RWPE2 (cell line): ENCODE measurements around the gene CDC42EP2.

Source experiments
- ATAC-seq: fragments of 200-7000 bp; cut with Tn5 transposase; 3 replicates; pipeline ENCODE4 v1.9.1; 2021; ENCODE audit warnings: low read depth
- DNase-seq: peaks from one replicate; pipeline ENCODE4 v3.0.0-alpha.2; 2020; ENCODE audit warnings: low spot score
- H3K27ac ChIP-seq: fragments of 450-650 bp; 2 replicates; pipeline ENCODE4 v1.5.1; 2017; ENCODE audit warnings: mild to moderate bottlenecking; ENCODE audit not compliant: poor library complexity, severe bottlenecking
- H3K27me3 ChIP-seq: fragments of 250-450 bp; sonication (Bioruptor Pico); 2 replicates; pipeline ENCODE4 v1.5.1; 2021; ENCODE audit warnings: mild to moderate bottlenecking, moderate library complexity; ENCODE audit not compliant: insufficient read depth, poor library complexity, severe bottlenecking
- H3K36me3 ChIP-seq: fragments of 250-450 bp; sonication (Bioruptor Pico); 2 replicates; pipeline ENCODE4 v1.5.1; 2020; ENCODE audit warnings: low read depth, mild to moderate bottlenecking, moderate library complexity
- H3K4me1 ChIP-seq: fragments of 250-450 bp; sonication (Bioruptor Pico); 2 replicates; pipeline ENCODE4 v1.5.1; 2021; ENCODE audit warnings: mild to moderate bottlenecking, moderate library complexity; ENCODE audit not compliant: insufficient read depth, poor library complexity, severe bottlenecking
- H3K4me3 ChIP-seq: fragments of 250-450 bp; sonication (Bioruptor Pico); 2 replicates; pipeline ENCODE4 v1.5.1; 2021; ENCODE audit warnings: mild to moderate bottlenecking, moderate library complexity; ENCODE audit not compliant: severe bottlenecking
- H3K9me3 ChIP-seq: fragments of 250-450 bp; sonication (Bioruptor Pico); 2 replicates; pipeline ENCODE4 v1.5.1; 2021; ENCODE audit warnings: mild to moderate bottlenecking, moderate library complexity; ENCODE audit not compliant: severe bottlenecking
- CTCF ChIP-seq: fragments of 450-650 bp; IDR thresholded peaks from one replicate; pipeline ENCODE4 v1.5.1; 2017; ENCODE audit warnings: mild to moderate bottlenecking, moderate library complexity; ENCODE audit not compliant: poor library complexity, severe bottlenecking

The CDC42EP2 gene

DNA sequence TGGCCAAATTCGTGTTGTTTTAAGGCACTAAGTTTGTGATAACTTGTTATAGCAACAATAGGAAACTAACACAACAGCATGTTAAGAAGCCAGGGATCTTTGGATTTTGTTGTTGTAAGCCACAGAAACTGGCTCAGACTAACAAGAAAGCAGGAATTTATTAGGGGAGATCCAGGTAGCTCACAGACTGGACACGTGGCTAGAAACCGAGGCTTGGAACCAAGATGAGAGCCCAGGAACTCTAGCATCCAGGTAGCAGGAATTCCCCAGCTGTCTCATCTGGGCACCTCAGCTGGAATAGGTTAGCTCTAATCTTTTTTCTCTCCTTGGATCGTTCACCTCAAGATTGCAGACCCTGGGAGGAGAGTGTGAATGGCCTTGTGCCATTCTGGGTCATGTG lies 28.0 kb upstream of the CDC42EP2 start:
- H3K36me3 ChIP-seq, result peaks cover 93% of the 10 kb centered on the region
- H3K4me1 ChIP-seq, result peaks cover 11% of the 10 kb centered on the region
- no peak for TF ChIP-seq CTCF

GRCh38 chr11:65287601-65288000 lies 27.1 kb upstream of the CDC42EP2 start:
- DNase-seq (no peak), ATAC-seq (no peak)
- H3K4me1 ChIP-seq, result peaks cover 14% of the 10 kb centered on the region
- H3K9me3 ChIP-seq, result no peaks in the 10 kb centered on the region
- TF ChIP-seq CTCF, result no peak
- no peak overlapping the region for H3K4me3 ChIP-seq
- peaks cover 93% of the 10 kb centered on the region for H3K36me3 ChIP-seq
- H3K27me3 ChIP-seq, result no peaks in the 10 kb centered on the region
- H3K27ac ChIP-seq, result no peak overlapping the region

More for the DNA sequence above, 28.0 kb upstream of the CDC42EP2 start:
- ATAC-seq (no peak), DNase-seq (no peak)
- Histone ChIP-seq H3K4me3 (no peak overlapping the region), H3K9me3 (no peaks in the 10 kb centered on the region), H3K27me3 (no peaks in the 10 kb centered on the region), H3K27ac (no peak overlapping the region)

DNA sequence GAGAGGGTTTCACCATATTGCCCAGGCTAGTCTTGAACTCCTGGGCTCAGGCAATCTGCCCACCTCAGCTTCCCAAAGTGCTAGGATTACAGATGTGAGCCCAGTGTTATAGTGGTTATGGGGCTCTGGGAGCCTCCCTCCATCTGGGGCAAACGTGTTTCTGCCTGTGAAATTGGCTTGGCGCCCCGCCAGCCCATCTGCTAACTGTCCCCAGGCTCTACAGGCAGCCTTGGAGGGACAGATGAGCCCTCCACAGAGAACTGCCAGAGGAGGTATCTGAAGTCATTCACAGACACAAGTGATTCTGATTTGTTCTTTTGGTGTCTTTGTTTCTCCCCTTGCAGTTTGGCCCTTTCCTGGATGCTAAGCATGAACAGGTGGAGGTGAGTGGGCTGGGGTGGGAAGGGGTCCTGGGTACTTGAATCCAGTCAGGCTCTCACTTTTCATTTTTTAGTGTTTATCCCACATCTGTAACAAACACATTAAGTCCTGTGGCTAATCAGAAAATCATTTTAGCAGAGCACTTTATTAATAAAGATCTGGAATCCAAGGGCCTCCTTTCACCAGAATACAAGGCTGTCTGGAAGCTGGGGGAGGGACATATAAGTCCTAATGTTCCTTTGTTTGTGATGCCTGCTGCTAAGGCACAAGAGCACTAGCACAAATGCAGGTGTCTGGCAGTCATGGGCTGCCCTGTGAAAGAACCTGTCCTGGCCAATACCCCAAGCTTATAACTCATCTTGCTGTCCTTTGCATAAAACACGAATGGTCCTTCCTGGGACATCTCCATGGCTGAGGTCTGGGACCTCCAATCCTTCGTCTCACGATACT lies 25.7 kb upstream of the CDC42EP2 start:
- Histone ChIP-seq H3K36me3 (peaks cover 89% of the 10 kb centered on the region), H3K27ac (no peak overlapping the region), H3K27me3 (no peaks in the 10 kb centered on the region), H3K9me3 (no peaks in the 10 kb centered on the region), H3K4me1 (peaks cover 14% of the 10 kb centered on the region), H3K4me3 (no peak overlapping the region)
- TF ChIP-seq CTCF, result no peak
- ATAC-seq (no peak), DNase-seq (no peak)

DNA sequence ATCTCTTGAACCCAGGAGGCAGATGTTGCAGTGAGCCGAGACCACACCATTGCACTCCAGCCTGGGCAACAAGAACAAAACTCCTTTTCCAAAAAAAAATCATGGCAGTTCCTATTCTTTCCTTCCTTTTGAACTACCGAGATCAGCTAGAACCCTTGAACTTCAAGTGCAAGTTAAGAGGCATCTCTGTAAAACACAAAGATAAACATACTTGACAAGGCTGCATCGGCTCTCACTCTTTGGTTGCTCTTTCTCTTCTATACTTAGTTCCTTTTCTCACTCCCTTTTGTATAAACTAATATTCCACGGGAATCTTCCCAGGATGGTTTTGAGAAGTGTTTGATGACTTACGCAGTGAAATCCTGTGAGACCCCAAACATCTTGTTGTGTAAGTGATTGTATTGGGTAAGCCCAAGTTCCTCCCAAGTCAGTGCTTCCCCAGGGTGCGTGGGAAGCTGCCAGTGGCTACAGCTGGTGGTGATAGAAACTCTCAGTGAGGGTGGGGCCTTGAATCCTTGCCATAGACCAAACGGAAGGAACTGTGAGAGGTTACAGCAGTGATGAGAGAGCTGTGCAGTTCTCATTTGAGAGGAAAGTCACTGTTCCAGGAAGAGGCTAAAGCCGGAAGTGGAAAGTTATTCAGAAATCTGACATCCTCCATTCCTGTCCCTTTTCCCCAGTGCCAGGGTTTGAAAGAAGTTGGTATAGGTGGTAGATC lies 24.1 kb upstream of the CDC42EP2 start:
- peak overlapping the region; percentile 51 for H3K27ac ChIP-seq
- peaks cover 90% of the 10 kb centered on the region for H3K36me3 ChIP-seq
- peaks cover 14% of the 10 kb centered on the region for H3K4me1 ChIP-seq
- TF ChIP-seq CTCF, result no peak
- DNase-seq (no peak), ATAC-seq (0 out of 3 replicates have a peak, but pooled peaks have one; percentile 28)
- no peaks in the 10 kb centered on the region for H3K27me3 ChIP-seq
- no peak overlapping the region for H3K4me3 ChIP-seq
- H3K9me3 ChIP-seq, result no peaks in the 10 kb centered on the region
